Stimulated activated memory B cell treated with anti-CD40 and anti-IgM and Interleukin-4, amounts not matched to agents 10 μg/mL and 1 μg/mL and 100 μg/mL, for 72 hours (primary cell): ENCODE data around the gene NOD1.
A peak's percentile ranks its signal among the peaks of the same experiment; 100 is the strongest.

Source experiments
- ATAC-seq: fragments of 150-1000 bp; cut with Tn5 transposase; 2 replicates; pipeline ENCODE4 v1.10.0; 2021
- H3K27ac Mint-ChIP-seq: one replicate; pipeline ENCODE4 v1.8.0; 2022; ENCODE audit warnings: mild to moderate bottlenecking, mixed read lengths
- H3K27me3 Mint-ChIP-seq: one replicate; pipeline ENCODE4 v1.8.0; 2022; ENCODE audit warnings: mixed read lengths
- H3K36me3 Mint-ChIP-seq: one replicate; pipeline ENCODE4 v1.8.0; 2022; ENCODE audit warnings: mixed read lengths
- H3K4me1 Mint-ChIP-seq: one replicate; pipeline ENCODE4 v1.8.0; 2022; ENCODE audit warnings: mixed read lengths
- H3K4me3 Mint-ChIP-seq: one replicate; pipeline ENCODE4 v1.8.0; 2022; ENCODE audit warnings: mild to moderate bottlenecking, moderate library complexity, mixed read lengths
- H3K9me3 Mint-ChIP-seq: one replicate; pipeline ENCODE4 v1.8.0; 2022; ENCODE audit warnings: mixed read lengths

NOD1 gene

GRCh38 chr7:30451539-30452279, 26.9 kb downstream of the NOD1 start:
- Mint-ChIP-seq H3K27ac (no peak overlapping the region), H3K36me3 (peaks cover 48% of the 10 kb centered on the region), H3K9me3 (no peaks in the 10 kb centered on the region), H3K27me3 (no peaks in the 10 kb centered on the region), H3K4me1 (no peaks in the 10 kb centered on the region), H3K4me3 (no peak overlapping the region)
- no peak for ATAC-seq

- H3K4me1 Mint-ChIP-seq: peaks cover 4% of the 10 kb centered on the region
- no peak overlapping the region for H3K27ac Mint-ChIP-seq
- H3K4me3 Mint-ChIP-seq: no peak overlapping the region
- H3K36me3 Mint-ChIP-seq: peaks cover 43% of the 10 kb centered on the region
- H3K27me3 Mint-ChIP-seq: no peaks in the 10 kb centered on the region
- no peaks in the 10 kb centered on the region for H3K9me3 Mint-ChIP-seq
- no peak for ATAC-seq
Measured at GRCh38 chr7:30450983-30451497, 27.5 kb downstream of the NOD1 start.

GRCh38 chr7:30450240-30450982, 28.2 kb downstream of the NOD1 start:
- ATAC-seq: no peak
- Mint-ChIP-seq H3K4me1 (peaks cover 10% of the 10 kb centered on the region), H3K27ac (no peak overlapping the region), H3K4me3 (no peak overlapping the region), H3K27me3 (no peaks in the 10 kb centered on the region), H3K9me3 (no peaks in the 10 kb centered on the region), H3K36me3 (peaks cover 43% of the 10 kb centered on the region)

- Mint-ChIP-seq H3K36me3 (peaks cover 34% of the 10 kb centered on the region), H3K27ac (no peak overlapping the region)
Measured at GRCh38 chr7:30448461-30449189, 30.0 kb downstream of the NOD1 start.

GRCh38 chr7:30447466-30447865, 31.1 kb downstream of the NOD1 start:
- no peak overlapping the region for H3K27ac Mint-ChIP-seq
- H3K9me3 Mint-ChIP-seq: no peaks in the 10 kb centered on the region
- H3K36me3 Mint-ChIP-seq: peaks cover 31% of the 10 kb centered on the region
- ATAC-seq: no peak
- H3K27me3 Mint-ChIP-seq: no peaks in the 10 kb centered on the region
- peaks cover 11% of the 10 kb centered on the region for H3K4me1 Mint-ChIP-seq
- H3K4me3 Mint-ChIP-seq: no peak overlapping the region

More at GRCh38 chr7:30448461-30449189, 30.0 kb downstream of the NOD1 start:
- H3K27me3 Mint-ChIP-seq: no peaks in the 10 kb centered on the region
- H3K4me3 Mint-ChIP-seq: no peak overlapping the region
- H3K9me3 Mint-ChIP-seq: no peaks in the 10 kb centered on the region
- peaks cover 11% of the 10 kb centered on the region for H3K4me1 Mint-ChIP-seq
- no peak for ATAC-seq

GRCh38 chr7:30446266-30446665, 32.3 kb downstream of the NOD1 start:
- H3K27ac Mint-ChIP-seq: peak overlapping the region; percentile 79
- H3K4me3 Mint-ChIP-seq: no peak overlapping the region
- H3K27me3 Mint-ChIP-seq: no peaks in the 10 kb centered on the region
- H3K9me3 Mint-ChIP-seq: no peaks in the 10 kb centered on the region
- ATAC-seq: no peak
- peaks cover 11% of the 10 kb centered on the region for H3K4me1 Mint-ChIP-seq
- peaks cover 22% of the 10 kb centered on the region for H3K36me3 Mint-ChIP-seq

- no peaks in the 10 kb centered on the region for H3K9me3 Mint-ChIP-seq
- H3K4me3 Mint-ChIP-seq: no peak overlapping the region
- peaks cover 17% of the 10 kb centered on the region for H3K36me3 Mint-ChIP-seq
- H3K27me3 Mint-ChIP-seq: no peaks in the 10 kb centered on the region
- H3K4me1 Mint-ChIP-seq: peaks cover 11% of the 10 kb centered on the region
- ATAC-seq: peak; percentile 99
- peak overlapping the region; percentile 79 for H3K27ac Mint-ChIP-seq
Measured at GRCh38 chr7:30445770-30446169, 32.8 kb downstream of the NOD1 start.

GRCh38 chr7:30437823-30438574, 40.6 kb downstream of the NOD1 start:
- Mint-ChIP-seq H3K27me3 (no peaks in the 10 kb centered on the region), H3K27ac (peak overlapping the region; percentile 60), H3K4me3 (no peak overlapping the region), H3K36me3 (peaks cover 59% of the 10 kb centered on the region), H3K4me1 (peaks cover 45% of the 10 kb centered on the region), H3K9me3 (no peaks in the 10 kb centered on the region)
- ATAC-seq: no peak

- H3K4me1 Mint-ChIP-seq: peaks cover 60% of the 10 kb centered on the region
- no peak for ATAC-seq
- no peaks in the 10 kb centered on the region for H3K27me3 Mint-ChIP-seq
- H3K9me3 Mint-ChIP-seq: no peaks in the 10 kb centered on the region
- peaks cover 70% of the 10 kb centered on the region for H3K36me3 Mint-ChIP-seq
- peak overlapping the region; percentile 76 for H3K27ac Mint-ChIP-seq
- no peak overlapping the region for H3K4me3 Mint-ChIP-seq
Measured at GRCh38 chr7:30436518-30436917, 42.1 kb downstream of the NOD1 start.

GRCh38 chr7:30436046-30436445, 42.5 kb downstream of the NOD1 start:
- no peak overlapping the region for H3K4me3 Mint-ChIP-seq
- H3K36me3 Mint-ChIP-seq: peaks cover 75% of the 10 kb centered on the region
- H3K4me1 Mint-ChIP-seq: peaks cover 64% of the 10 kb centered on the region
- no peaks in the 10 kb centered on the region for H3K27me3 Mint-ChIP-seq
- ATAC-seq: no peak
- no peaks in the 10 kb centered on the region for H3K9me3 Mint-ChIP-seq
- peak overlapping the region; percentile 76 for H3K27ac Mint-ChIP-seq

GRCh38 chr7:30434140-30434799, 44.3 kb downstream of the NOD1 start:
- Mint-ChIP-seq H3K9me3 (no peaks in the 10 kb centered on the region), H3K27ac (peak overlapping the region; percentile 76), H3K27me3 (no peaks in the 10 kb centered on the region), H3K4me3 (peak overlapping the region; percentile 50), H3K36me3 (peaks cover 81% of the 10 kb centered on the region), H3K4me1 (peaks cover 72% of the 10 kb centered on the region)
- ATAC-seq: peak; percentile 60

- Mint-ChIP-seq H3K4me1 (peaks cover 72% of the 10 kb centered on the region), H3K27me3 (no peaks in the 10 kb centered on the region), H3K4me3 (no peak overlapping the region), H3K36me3 (peaks cover 81% of the 10 kb centered on the region), H3K27ac (peak overlapping the region; percentile 76), H3K9me3 (no peaks in the 10 kb centered on the region)
- no peak for ATAC-seq
Measured at GRCh38 chr7:30433506-30433905, 45.1 kb downstream of the NOD1 start.

- Mint-ChIP-seq H3K4me1 (peaks cover 72% of the 10 kb centered on the region), H3K27me3 (no peaks in the 10 kb centered on the region), H3K4me3 (no peak overlapping the region), H3K9me3 (no peaks in the 10 kb centered on the region), H3K27ac (peak overlapping the region; percentile 76), H3K36me3 (peaks cover 80% of the 10 kb centered on the region)
- no peak for ATAC-seq
Measured at GRCh38 chr7:30433082-30433481, 45.5 kb downstream of the NOD1 start.

GRCh38 chr7:30430777-30431176, 47.8 kb downstream of the NOD1 start:
- peaks cover 54% of the 10 kb centered on the region for H3K4me1 Mint-ChIP-seq
- peak overlapping the region; percentile 65 for H3K27ac Mint-ChIP-seq

More at GRCh38 chr7:30430777-30431176, 47.8 kb downstream of the NOD1 start:
- ATAC-seq: no peak
- no peaks in the 10 kb centered on the region for H3K9me3 Mint-ChIP-seq
- no peaks in the 10 kb centered on the region for H3K27me3 Mint-ChIP-seq
- peaks cover 79% of the 10 kb centered on the region for H3K36me3 Mint-ChIP-seq
- no peak overlapping the region for H3K4me3 Mint-ChIP-seq
